Endothelial cell of umbilical vein (primary cell): ENCODE measurements around the gene IL32. TPM values are rescaled to one million over a fixed set of nuclear protein-coding genes. Genes with fewer than 3 reads are reported as not detected.

Source experiments
- BruUV-seq: library from RNA; stranded (reverse); fragments of 400-500 nt; replicated peaks from 2 replicates; lab custom pipeline; 2021; lab: Mats Ljungman, UMichigan
- CTCF ChIA-PET: fragments of 300-600, 350-600 bp; sonication (Branson Sonifier 250); formaldehyde crosslinking; loops from one replicate; lab custom pipeline; 2021; ENCODE audit warnings: antibody characterized with exemption, inconsistent platforms; lab: Charles Lee
- POLR2A ChIA-PET: fragments of 300-600, 350-600 bp; sonication (Branson Sonifier 250); formaldehyde crosslinking; loops from one replicate; lab custom pipeline; 2021; ENCODE audit warnings: antibody characterized with exemption, inconsistent platforms; lab: Charles Lee
- DNase-seq: peaks from one replicate; pipeline ENCODE4 v3.0.0-alpha.2; 2011; ENCODE audit warnings: low read depth, low spot score
- FAIRE-seq: peaks from 2 replicates; lab custom pipeline; 2011; peaks lifted over from hg19 to GRCh38; lab: Jason Lieb, UNC
- H2AFZ ChIP-seq: 2 replicates; pipeline ENCODE4 v1.6.0; 2012; ENCODE audit warnings: low read depth, low read length, control low read depth, inconsistent platforms
- H3K27ac ChIP-seq: 2 replicates; pipeline ENCODE4 v1.5.1; 2011; ENCODE audit warnings: low read depth, mild to moderate bottlenecking, control low read depth, low read length, moderate library complexity; ENCODE audit not compliant: insufficient read depth
- H3K27me3 ChIP-seq, 2 experiments: 2 replicates each; pipeline versions ENCODE4 v1.6.0 to v1.6.1; 2011; ENCODE audit warnings: low read length in 2 of 2, mixed read lengths in 1 of 2; ENCODE audit not compliant: control insufficient read depth in 2 of 2, insufficient read depth in 2 of 2
- H3K36me3 ChIP-seq, 2 experiments: 2 replicates in 1 of 2; 3 replicates in 1 of 2; pipeline ENCODE4 v1.5.1; 2011; ENCODE audit warnings: low read length in 2 of 2, mild to moderate bottlenecking in 1 of 2, moderate library complexity in 1 of 2; ENCODE audit not compliant: control insufficient read depth in 2 of 2, insufficient read depth in 2 of 2; ENCODE audit errors: extremely low read depth in 1 of 2
- H3K4me1 ChIP-seq: 3 replicates; pipeline ENCODE4 v1.5.1; 2011; ENCODE audit warnings: mild to moderate bottlenecking, low read length; ENCODE audit not compliant: control insufficient read depth, insufficient read depth; ENCODE audit errors: extremely low read depth
- H3K4me2 ChIP-seq: 2 replicates; pipeline ENCODE4 v1.6.1; 2011; ENCODE audit warnings: low read length, control low read depth, mixed read lengths; ENCODE audit not compliant: insufficient read depth
- H3K4me3 ChIP-seq, 3 experiments: fragments of 200-600 bp in 1 of 3; sonication (generic), shearing (Covaris generic) in 1 of 3; replicated peaks in 1 of 3; 2 replicates each; pipeline ENCODE4 v1.5.1; 2011 to 2016; ENCODE audit warnings: control low read depth in 3 of 3, low read length in 3 of 3, mild to moderate bottlenecking in 2 of 3, inconsistent platforms in 1 of 3, low read depth in 1 of 3, moderate library complexity in 1 of 3; ENCODE audit not compliant: insufficient read depth in 1 of 3
- H3K79me2 ChIP-seq: 2 replicates; pipeline ENCODE4 v1.6.0; 2012; ENCODE audit warnings: low read length, inconsistent platforms; ENCODE audit not compliant: control insufficient read depth, insufficient read depth
- H3K9ac ChIP-seq: replicated peaks from 2 replicates; pipeline ENCODE3; 2011; ENCODE audit warnings: low read length, control low read depth; ENCODE audit not compliant: insufficient read depth; ENCODE audit errors: extremely low read depth
- H3K9me1 ChIP-seq: replicated peaks from 3 replicates; pipeline ENCODE4 v1.6.0; 2011; ENCODE audit warnings: mild to moderate bottlenecking, low read length; ENCODE audit not compliant: control insufficient read depth, insufficient read depth; ENCODE audit errors: extremely low read depth
- H3K9me3 ChIP-seq: replicated peaks from 2 replicates; pipeline ENCODE4 v1.5.1; 2012; ENCODE audit warnings: low read length, inconsistent platforms; ENCODE audit not compliant: control insufficient read depth, insufficient read depth
- H4K20me1 ChIP-seq: replicated peaks from 2 replicates; pipeline ENCODE3; 2011; ENCODE audit warnings: mild to moderate bottlenecking, low read length; ENCODE audit not compliant: control insufficient read depth, insufficient read depth; ENCODE audit errors: extremely low read depth
- CTCF ChIP-seq, 2 donors: IDR thresholded peaks; 1 replicate in 1 of 2; 2 replicates in 1 of 2; pipeline ENCODE4 v1.5.1; 2011; ENCODE audit warnings: low read length in 2 of 2, mild to moderate bottlenecking in 2 of 2, moderate library complexity in 2 of 2, control low read depth in 1 of 2, inconsistent platforms in 1 of 2, low read depth in 1 of 2; ENCODE audit not compliant: insufficient read depth in 1 of 2; ENCODE audit errors: extremely low read depth in 1 of 2
- EZH2 ChIP-seq: IDR thresholded peaks from 2 replicates; pipeline ENCODE4 v1.6.1; 2012; ENCODE audit warnings: borderline replicate concordance, low read depth, mild to moderate bottlenecking, moderate library complexity, low read length, inconsistent platforms; ENCODE audit not compliant: severe bottlenecking
- FOS ChIP-seq: IDR thresholded peaks from 2 replicates; pipeline ENCODE4 v1.6.1; 2011; ENCODE audit warnings: mild to moderate bottlenecking, low read length, moderate library complexity, borderline replicate concordance; ENCODE audit not compliant: insufficient read depth
- GATA2 ChIP-seq: IDR thresholded peaks from 2 replicates; pipeline ENCODE4 v1.7.0; 2011; ENCODE audit warnings: low read depth, mild to moderate bottlenecking, moderate library complexity, mixed read lengths, low read length; ENCODE audit not compliant: insufficient read length, insufficient read depth
- JUN ChIP-seq: IDR thresholded peaks from 2 replicates; pipeline ENCODE4 v1.6.1; 2011; ENCODE audit warnings: borderline replicate concordance, low read depth; ENCODE audit not compliant: insufficient read length, insufficient read depth
- MAX ChIP-seq: IDR thresholded peaks from 2 replicates; pipeline ENCODE4 v1.6.1; 2011; ENCODE audit not compliant: insufficient read depth, insufficient read length
- MYC ChIP-seq: IDR thresholded peaks from one replicate; pipeline ENCODE4 v1.6.1; 2011; ENCODE audit warnings: mild to moderate bottlenecking, low read depth, low read length
- POLR2A ChIP-seq: IDR thresholded peaks from 2 replicates; pipeline ENCODE4 v1.6.1; 2012; ENCODE audit warnings: low read depth, mild to moderate bottlenecking, control low read depth, low read length
- POLR2AphosphoS5 ChIP-seq: IDR thresholded peaks from 2 replicates; pipeline ENCODE4 v1.6.1; 2012; ENCODE audit warnings: low read depth, mild to moderate bottlenecking, control low read depth, low read length, moderate library complexity; ENCODE audit not compliant: insufficient read depth
- dilution Hi-C: fragments of 300-500 bp; cut with MboI; formaldehyde crosslinking; loops from one replicate; pipeline ENCODE4 v1.15.0; 2019; ENCODE audit warnings: low sequenced_read_pairs; ENCODE audit not compliant: extremely low pct_ligation_motif_present
- intact Hi-C: fragments of 100-400 bp; cut with micrococcal nuclease; formaldehyde crosslinking; loops from one replicate; pipeline ENCODE4 v1.10.0; 2022
- polyA plus RNA-seq, 4 experiments: library from polyadenylated mRNA; depleted of rRNA in 3 of 4; stranded (reverse) in 3 of 4; unstranded in 1 of 4; fragments of >200 nt; gene quantifications; 2 replicates each; pipeline versions ENCODE4 v1.2.1 to v1.2.3, GENCODE V29; 2011 to 2012; ENCODE audit warnings: missing spikeins in 1 of 4
- total RNA-seq: library from RNA; stranded (reverse); gene quantifications from 2 replicates; pipeline ENCODE4 v1.2.3, GENCODE V29; 2021

The IL32 gene
- total and polyA plus RNA-seq, 2 donors (not counting 3 experiments of a cell fraction or from before 2014, with no cell fraction given), result 55.7 to 336 TPM

- intact Hi-C loops, result loop anchor here (1.0 kb wide), 1 partner anchor 25 kb away; no protein-coding TSS in a partner anchor
These were observed 37.3 kb upstream of the IL32 start for GRCh38 chr16:3027983-3028715.

More at GRCh38 chr16:3027983-3028715, 37.3 kb upstream of the IL32 start:
- Histone ChIP-seq H3K4me1 (peaks cover 6% of the 10 kb centered on the region), H3K4me3 (no peak overlapping the region), H3K79me2 (no peaks in the 10 kb centered on the region), H3K9ac (no peak overlapping the region), H2AFZ (no peak overlapping the region), H3K36me3 (peaks cover 0 to 9% of the 10 kb centered on the region in 2 experiments), H3K9me1 (no peaks in the 10 kb centered on the region), H4K20me1 (no peaks in the 10 kb centered on the region), H3K4me2 (no peak overlapping the region), H3K9me3 (no peaks in the 10 kb centered on the region), H3K27ac (no peak overlapping the region), H3K27me3 (peaks cover 28 to 32% of the 10 kb centered on the region in 2 experiments)
- BruUV-seq, result no TSS peak
- dilution Hi-C loops, result no loop called here
- ChIA-PET CTCF (interaction anchor here (0.6 to 8.8 kb wide), 22 partner anchors 9 to 143 kb away, joined by 3 to 200 read pairs (median 6); partner anchors contain the start of genes CLDN6, MMP25, PAQR4 and TNFRSF12A), POLR2A (interaction anchor here (0.6 to 1.1 kb wide), 4 partner anchors 8 to 107 kb away, joined by 3 to 6 read pairs (median 5); partner anchors contain the start of genes TNFRSF12A and ZNF213)
- FAIRE-seq, result peak; percentile 87
- DNase-seq, result peak; percentile 70
- TF ChIP-seq MYC, result no peak
- no peak for TF ChIP-seq FOS
- TF ChIP-seq POLR2AphosphoS5, result peak; percentile 54
- no peak for TF ChIP-seq EZH2
- TF ChIP-seq JUN, result no peak
- no peak for TF ChIP-seq GATA2
- TF ChIP-seq CTCF (IDR thresholded peaks at IDR 0.05; ENCODE audit: extremely low read depth in 1 of 2, insufficient read depth in 1 of 2, low read depth in 1 of 2, low read length in 2 of 2), result peak; percentile 55 to 94
- TF ChIP-seq POLR2A, result no peak
- TF ChIP-seq MAX, result no peak
